ENCODE results near the gene BSN. TPM values are rescaled to one million over a fixed set of nuclear protein-coding genes. Genes with fewer than 3 reads are reported as not detected.

BSN gene
- total RNA-seq, 1 experiment from 2014 or later = 0.87 TPM

DNA sequence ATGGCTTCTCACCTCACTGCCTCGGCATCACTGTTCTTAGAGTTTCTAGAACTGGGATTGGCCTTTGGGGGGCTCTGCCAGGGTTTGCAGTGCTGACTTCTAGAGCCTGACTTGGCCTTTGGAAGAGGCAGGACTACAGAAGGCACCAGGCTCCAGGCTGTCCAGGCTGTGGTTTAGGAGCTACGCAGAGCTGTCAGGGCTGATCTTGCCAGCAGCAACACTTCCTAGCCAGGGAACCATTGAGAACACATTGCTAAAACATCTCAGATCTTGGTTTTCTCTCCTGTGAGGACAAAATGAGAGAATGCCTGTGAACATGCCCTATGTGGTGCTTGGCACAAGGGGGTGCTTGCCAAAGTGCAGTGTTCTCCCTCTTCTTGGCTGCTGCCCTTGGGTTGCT, 85.3 kb downstream of the BSN start:
- Histone ChIP-seq H3K9me3 (ENCODE audit: control insufficient read depth, insufficient read depth, low read depth, low read length) (no peaks in the 10 kb centered on the region), H3K27ac (ENCODE audit: low read length) (no peak overlapping the region), H3K27me3 (ENCODE audit: control insufficient read depth, insufficient read depth, low read length) (no peaks in the 10 kb centered on the region), H3K4me3 (ENCODE audit: low read depth in 2 of 2, low read length in 2 of 2) (no peak overlapping the region), H3K36me3 (ENCODE audit: control insufficient read depth, insufficient read depth, low read length) (no peaks in the 10 kb centered on the region), H3K4me1 (ENCODE audit: control insufficient read depth, insufficient read depth, low read length) (no peaks in the 10 kb centered on the region)
- intact Hi-C loops (cut with micrococcal nuclease; ENCODE audit: unreplicated experiment) (no loop called here), in situ Hi-C loops (cut with HindIII; ENCODE audit: low pct_unique_long_range_greater_than_20kb, low sequenced_read_pairs) (no loop called here)
- TF ChIP-seq, protein P1, sequence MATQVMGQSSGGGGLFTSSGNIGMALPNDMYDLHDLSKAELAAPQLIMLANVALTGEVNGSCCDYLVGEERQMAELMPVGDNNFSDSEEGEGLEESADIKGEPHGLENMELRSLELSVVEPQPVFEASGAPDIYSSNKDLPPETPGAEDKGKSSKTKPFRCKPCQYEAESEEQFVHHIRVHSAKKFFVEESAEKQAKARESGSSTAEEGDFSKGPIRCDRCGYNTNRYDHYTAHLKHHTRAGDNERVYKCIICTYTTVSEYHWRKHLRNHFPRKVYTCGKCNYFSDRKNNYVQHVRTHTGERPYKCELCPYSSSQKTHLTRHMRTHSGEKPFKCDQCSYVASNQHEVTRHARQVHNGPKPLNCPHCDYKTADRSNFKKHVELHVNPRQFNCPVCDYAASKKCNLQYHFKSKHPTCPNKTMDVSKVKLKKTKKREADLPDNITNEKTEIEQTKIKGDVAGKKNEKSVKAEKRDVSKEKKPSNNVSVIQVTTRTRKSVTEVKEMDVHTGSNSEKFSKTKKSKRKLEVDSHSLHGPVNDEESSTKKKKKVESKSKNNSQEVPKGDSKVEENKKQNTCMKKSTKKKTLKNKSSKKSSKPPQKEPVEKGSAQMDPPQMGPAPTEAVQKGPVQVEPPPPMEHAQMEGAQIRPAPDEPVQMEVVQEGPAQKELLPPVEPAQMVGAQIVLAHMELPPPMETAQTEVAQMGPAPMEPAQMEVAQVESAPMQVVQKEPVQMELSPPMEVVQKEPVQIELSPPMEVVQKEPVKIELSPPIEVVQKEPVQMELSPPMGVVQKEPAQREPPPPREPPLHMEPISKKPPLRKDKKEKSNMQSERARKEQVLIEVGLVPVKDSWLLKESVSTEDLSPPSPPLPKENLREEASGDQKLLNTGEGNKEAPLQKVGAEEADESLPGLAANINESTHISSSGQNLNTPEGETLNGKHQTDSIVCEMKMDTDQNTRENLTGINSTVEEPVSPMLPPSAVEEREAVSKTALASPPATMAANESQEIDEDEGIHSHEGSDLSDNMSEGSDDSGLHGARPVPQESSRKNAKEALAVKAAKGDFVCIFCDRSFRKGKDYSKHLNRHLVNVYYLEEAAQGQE (IDR thresholded peaks at IDR 0.05; ENCODE audit: insufficient read depth in 1 of 2, low read depth in 2 of 2, low read length in 1 of 2) = no peak
- no peak for TF ChIP-seq SIN3A (IDR thresholded peaks at IDR 0.05; ENCODE audit: borderline replicate concordance, insufficient read depth, low read depth, low read length)
- TF ChIP-seq, protein P2, sequence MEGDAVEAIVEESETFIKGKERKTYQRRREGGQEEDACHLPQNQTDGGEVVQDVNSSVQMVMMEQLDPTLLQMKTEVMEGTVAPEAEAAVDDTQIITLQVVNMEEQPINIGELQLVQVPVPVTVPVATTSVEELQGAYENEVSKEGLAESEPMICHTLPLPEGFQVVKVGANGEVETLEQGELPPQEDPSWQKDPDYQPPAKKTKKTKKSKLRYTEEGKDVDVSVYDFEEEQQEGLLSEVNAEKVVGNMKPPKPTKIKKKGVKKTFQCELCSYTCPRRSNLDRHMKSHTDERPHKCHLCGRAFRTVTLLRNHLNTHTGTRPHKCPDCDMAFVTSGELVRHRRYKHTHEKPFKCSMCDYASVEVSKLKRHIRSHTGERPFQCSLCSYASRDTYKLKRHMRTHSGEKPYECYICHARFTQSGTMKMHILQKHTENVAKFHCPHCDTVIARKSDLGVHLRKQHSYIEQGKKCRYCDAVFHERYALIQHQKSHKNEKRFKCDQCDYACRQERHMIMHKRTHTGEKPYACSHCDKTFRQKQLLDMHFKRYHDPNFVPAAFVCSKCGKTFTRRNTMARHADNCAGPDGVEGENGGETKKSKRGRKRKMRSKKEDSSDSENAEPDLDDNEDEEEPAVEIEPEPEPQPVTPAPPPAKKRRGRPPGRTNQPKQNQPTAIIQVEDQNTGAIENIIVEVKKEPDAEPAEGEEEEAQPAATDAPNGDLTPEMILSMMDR (IDR thresholded peaks at IDR 0.05) = no peak
- no peak for TF ChIP-seq POLR2AphosphoS5 (IDR thresholded peaks at IDR 0.05; ENCODE audit: low read depth, low read length)
- no peak for TF ChIP-seq TCF7L2 (IDR thresholded peaks at IDR 0.05; ENCODE audit: low read depth, low read length)
- ChIA-PET POLR2A (interaction anchor here (0.6 kb wide), 1 partner anchor 164 kb away, joined by 7 read pairs; no protein-coding TSS in a partner anchor), CTCF (no interaction called here)
- ATAC-seq (no peak), DNase-seq (ENCODE audit: low read depth, low spot score) (no peak)
- BruUV-seq (replicated peaks) = no TSS peak

DNA sequence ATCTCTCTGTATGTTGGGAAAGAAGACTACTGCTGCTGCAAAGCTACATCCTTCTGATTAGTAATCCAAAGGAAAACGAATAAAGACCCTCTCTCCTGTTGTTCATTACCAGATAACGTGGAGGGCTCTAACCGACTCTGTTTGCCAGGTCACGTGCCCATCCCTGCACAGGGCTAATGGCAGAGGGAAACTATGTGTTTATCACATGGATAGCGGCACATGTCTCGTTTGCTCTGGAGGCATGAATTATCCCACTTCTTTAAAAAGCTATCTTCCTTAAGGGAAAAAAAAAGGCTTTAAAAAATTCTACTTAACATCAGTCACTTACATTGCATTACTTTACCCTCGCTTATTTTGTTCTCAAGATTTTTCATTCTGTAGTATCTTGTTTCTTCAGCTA, 87.0 kb downstream of the BSN start:
- Histone ChIP-seq H3K4me1 (ENCODE audit: control insufficient read depth, insufficient read depth, low read length) (no peaks in the 10 kb centered on the region), H3K9me3 (ENCODE audit: control insufficient read depth, insufficient read depth, low read depth, low read length) (no peaks in the 10 kb centered on the region), H3K27ac (ENCODE audit: low read length) (no peak overlapping the region), H3K4me3 (ENCODE audit: low read depth in 2 of 2, low read length in 2 of 2) (no peak overlapping the region), H3K27me3 (ENCODE audit: control insufficient read depth, insufficient read depth, low read length) (no peaks in the 10 kb centered on the region), H3K36me3 (ENCODE audit: control insufficient read depth, insufficient read depth, low read length) (no peaks in the 10 kb centered on the region)
- TF ChIP-seq, protein P2 (IDR thresholded peaks at IDR 0.05) = no peak
- TF ChIP-seq POLR2AphosphoS5 (IDR thresholded peaks at IDR 0.05; ENCODE audit: low read depth, low read length) (no peak), SIN3A (IDR thresholded peaks at IDR 0.05; ENCODE audit: borderline replicate concordance, insufficient read depth, low read depth, low read length) (no peak), TCF7L2 (IDR thresholded peaks at IDR 0.05; ENCODE audit: low read depth, low read length) (no peak)
- TF ChIP-seq, protein P1 (IDR thresholded peaks at IDR 0.05; ENCODE audit: insufficient read depth in 1 of 2, low read depth in 2 of 2, low read length in 1 of 2) = no peak
- ChIA-PET POLR2A (no interaction called here), CTCF (no interaction called here)
- in situ Hi-C loops (cut with HindIII; ENCODE audit: low pct_unique_long_range_greater_than_20kb, low sequenced_read_pairs) = no loop called here
- intact Hi-C loops (cut with micrococcal nuclease; ENCODE audit: unreplicated experiment) = no loop called here
- ATAC-seq (no peak), DNase-seq (ENCODE audit: low read depth, low spot score) (no peak)
- no TSS peak for BruUV-seq (replicated peaks)
